Large intestine (tissue), 3 donors: ENCODE results near the gene DDIT3. TPM values are rescaled to one million over a fixed set of nuclear protein-coding genes. Genes with fewer than 3 reads are reported as not detected.

Experiments
- DNase-seq, 2 donors: peaks; one replicate each; pipeline versions ENCODE4 v3.0.0 to v3.0.0-alpha.2; 2013
- H3K27ac ChIP-seq: one replicate; pipeline ENCODE4 v1.5.1; 2013; ENCODE audit warnings: low read length
- H3K27me3 ChIP-seq: 2 replicates; pipeline ENCODE4 v1.6.1; 2013; ENCODE audit warnings: low read length; ENCODE audit not compliant: control insufficient read depth, insufficient read depth
- H3K36me3 ChIP-seq: 2 replicates; pipeline ENCODE4 v1.6.1; 2013; ENCODE audit warnings: low read length; ENCODE audit not compliant: control insufficient read depth, insufficient read depth
- H3K4me1 ChIP-seq: one replicate; pipeline ENCODE4 v1.6.1; 2013; ENCODE audit warnings: low read length; ENCODE audit not compliant: control insufficient read depth, insufficient read depth
- H3K4me3 ChIP-seq: one replicate; pipeline ENCODE4 v1.5.1; 2013; ENCODE audit warnings: low read length
- H3K9me3 ChIP-seq: one replicate; pipeline ENCODE4 v1.6.1; 2013; ENCODE audit warnings: mild to moderate bottlenecking, low read depth, low read length, moderate library complexity; ENCODE audit not compliant: control insufficient read depth
- WGBS: methylation state at CpG from one replicate; pipeline ENCODE4 v1.1.5; 2013; ENCODE audit warnings: low lambda C conversion rate; ENCODE audit not compliant: insufficient coverage; 5-methylcytosine and 5-hydroxymethylcytosine counted together
- polyA plus RNA-seq: library from polyadenylated mRNA; unstranded; fragments of 120-200 nt; gene quantifications from one replicate; pipeline ENCODE4 v1.2.1, GENCODE V29; 2013

DDIT3 gene
- polyA plus RNA-seq, 1 donor: 39.9 TPM

- H3K4me1 ChIP-seq: peaks cover 14% of the 10 kb centered on the region
- 100% methylated on average over 2 of the region's 2 CpGs for WGBS
- H3K27me3 ChIP-seq: peaks cover 52% of the 10 kb centered on the region
- H3K9me3 ChIP-seq: no peaks in the 10 kb centered on the region
- H3K27ac ChIP-seq: no peak overlapping the region
- H3K4me3 ChIP-seq: no peak overlapping the region
- H3K36me3 ChIP-seq: peaks cover 5% of the 10 kb centered on the region
- DNase-seq: no peak
These were observed 27.6 kb upstream of the DDIT3 start for GRCh38 chr12:57548013-57548315.

- H3K27ac ChIP-seq: no peak overlapping the region
- H3K36me3 ChIP-seq: peaks cover 5% of the 10 kb centered on the region
- DNase-seq: no peak
- peaks cover 14% of the 10 kb centered on the region for H3K4me1 ChIP-seq
- H3K9me3 ChIP-seq: no peaks in the 10 kb centered on the region
- WGBS: 17% methylated on average over 4 of the region's 9 CpGs
- H3K4me3 ChIP-seq: peak overlapping the region; percentile 100
- H3K27me3 ChIP-seq: peaks cover 47% of the 10 kb centered on the region
These were observed 27.1 kb upstream of the DDIT3 start for GRCh38 chr12:57547288-57548012.

- Histone ChIP-seq H3K27me3 (peaks cover 39% of the 10 kb centered on the region), H3K4me1 (peaks cover 14% of the 10 kb centered on the region), H3K36me3 (peaks cover 5% of the 10 kb centered on the region), H3K4me3 (peak within 1 kb of the TSS; percentile 100), H3K27ac (peak within 1 kb of the TSS; percentile 80), H3K9me3 (no peaks in the 10 kb centered on the region)
- WGBS: no CpG with 5 or more reads among the region's 56 CpGs
- peak; percentile 96 to 97 for DNase-seq
These were observed 26.3 kb upstream of the DDIT3 start, which contains the start of gene DCTN2 for GRCh38 chr12:57546438-57547287. Gene DCTN2, minus strand, starts transcription at chr12:57547192. Its CDS starts 129 bp downstream, at chr12:57547063.

- H3K4me3 ChIP-seq: peak overlapping the region; percentile 100
- H3K36me3 ChIP-seq: peaks cover 9% of the 10 kb centered on the region
- H3K4me1 ChIP-seq: peaks cover 14% of the 10 kb centered on the region
- H3K9me3 ChIP-seq: no peaks in the 10 kb centered on the region
- peak; percentile 36 to 82 for DNase-seq
- peaks cover 32% of the 10 kb centered on the region for H3K27me3 ChIP-seq
- H3K27ac ChIP-seq: peak overlapping the region; percentile 80
- WGBS: no CpG with 5 or more reads among the region's 15 CpGs
These were observed 25.6 kb upstream of the DDIT3 start for GRCh38 chr12:57545809-57546437.

GRCh38 chr12:57543581-57543980, 23.3 kb upstream of the DDIT3 start:
- no CpG with 5 or more reads among the region's 2 CpGs for WGBS
- H3K27me3 ChIP-seq: peaks cover 8% of the 10 kb centered on the region
- no peak for DNase-seq

GRCh38 chr12:57541717-57542116, 21.4 kb upstream of the DDIT3 start:
- Histone ChIP-seq H3K27me3 (no peaks in the 10 kb centered on the region), H3K36me3 (peaks cover 40% of the 10 kb centered on the region), H3K9me3 (no peaks in the 10 kb centered on the region), H3K4me3 (no peak overlapping the region), H3K4me1 (peaks cover 12% of the 10 kb centered on the region), H3K27ac (no peak overlapping the region)
- WGBS: no CpG with 5 or more reads among the region's 2 CpGs
- no peak for DNase-seq

More at GRCh38 chr12:57543581-57543980, 23.3 kb upstream of the DDIT3 start:
- peaks cover 12% of the 10 kb centered on the region for H3K4me1 ChIP-seq
- no peak overlapping the region for H3K27ac ChIP-seq
- peaks cover 28% of the 10 kb centered on the region for H3K36me3 ChIP-seq
- H3K4me3 ChIP-seq: no peak overlapping the region
- H3K9me3 ChIP-seq: no peaks in the 10 kb centered on the region

GRCh38 chr12:57541001-57541400, 20.7 kb upstream of the DDIT3 start:
- WGBS: no CpG with 5 or more reads among the region's 2 CpGs
- Histone ChIP-seq H3K27ac (no peak overlapping the region), H3K9me3 (no peaks in the 10 kb centered on the region), H3K36me3 (peaks cover 45% of the 10 kb centered on the region), H3K4me1 (peaks cover 7% of the 10 kb centered on the region), H3K27me3 (no peaks in the 10 kb centered on the region), H3K4me3 (no peak overlapping the region)
- no peak for DNase-seq

GRCh38 chr12:57539134-57539768, 18.9 kb upstream of the DDIT3 start:
- H3K4me1 ChIP-seq: no peaks in the 10 kb centered on the region
- peaks cover 63% of the 10 kb centered on the region for H3K36me3 ChIP-seq
- no peaks in the 10 kb centered on the region for H3K9me3 ChIP-seq
- H3K4me3 ChIP-seq: no peak overlapping the region
- no peak for DNase-seq
- H3K27me3 ChIP-seq: no peaks in the 10 kb centered on the region
- no CpG with 5 or more reads among the region's 5 CpGs for WGBS
- no peak overlapping the region for H3K27ac ChIP-seq

GRCh38 chr12:57536597-57536942, 16.3 kb upstream of the DDIT3 start:
- no peaks in the 10 kb centered on the region for H3K4me1 ChIP-seq
- no peaks in the 10 kb centered on the region for H3K9me3 ChIP-seq
- no peak for DNase-seq
- no peaks in the 10 kb centered on the region for H3K27me3 ChIP-seq
- H3K4me3 ChIP-seq: no peak overlapping the region
- H3K27ac ChIP-seq: no peak overlapping the region
- peaks cover 82% of the 10 kb centered on the region for H3K36me3 ChIP-seq
- WGBS: no CpG with 5 or more reads among the region's 1 CpG
